IPS-15b (cell line): ENCODE data around the gene VSIR.

ENCODE experiments used
- H3K27me3 ChIP-seq: one replicate; pipeline ENCODE4 v1.6.1; 2013; ENCODE audit warnings: low read length; ENCODE audit not compliant: control insufficient read depth, insufficient read depth
- H3K36me3 ChIP-seq: one replicate; pipeline ENCODE4 v1.6.1; 2013; ENCODE audit warnings: low read length; ENCODE audit not compliant: control insufficient read depth, insufficient read depth
- H3K4me1 ChIP-seq: one replicate; pipeline ENCODE4 v1.6.1; 2013; ENCODE audit warnings: mild to moderate bottlenecking, low read length; ENCODE audit not compliant: control insufficient read depth, insufficient read depth
- H3K4me3 ChIP-seq: one replicate; pipeline ENCODE4 v1.5.1; 2013; ENCODE audit warnings: low read depth, low read length
- H3K9ac ChIP-seq: one replicate; pipeline ENCODE4 v1.6.1; 2013; ENCODE audit warnings: low read depth, mild to moderate bottlenecking, low read length
- H3K9me3 ChIP-seq: one replicate; pipeline ENCODE4 v1.6.1; 2013; ENCODE audit warnings: mild to moderate bottlenecking, low read length; ENCODE audit not compliant: control insufficient read depth, insufficient read depth

Gene VSIR

DNA sequence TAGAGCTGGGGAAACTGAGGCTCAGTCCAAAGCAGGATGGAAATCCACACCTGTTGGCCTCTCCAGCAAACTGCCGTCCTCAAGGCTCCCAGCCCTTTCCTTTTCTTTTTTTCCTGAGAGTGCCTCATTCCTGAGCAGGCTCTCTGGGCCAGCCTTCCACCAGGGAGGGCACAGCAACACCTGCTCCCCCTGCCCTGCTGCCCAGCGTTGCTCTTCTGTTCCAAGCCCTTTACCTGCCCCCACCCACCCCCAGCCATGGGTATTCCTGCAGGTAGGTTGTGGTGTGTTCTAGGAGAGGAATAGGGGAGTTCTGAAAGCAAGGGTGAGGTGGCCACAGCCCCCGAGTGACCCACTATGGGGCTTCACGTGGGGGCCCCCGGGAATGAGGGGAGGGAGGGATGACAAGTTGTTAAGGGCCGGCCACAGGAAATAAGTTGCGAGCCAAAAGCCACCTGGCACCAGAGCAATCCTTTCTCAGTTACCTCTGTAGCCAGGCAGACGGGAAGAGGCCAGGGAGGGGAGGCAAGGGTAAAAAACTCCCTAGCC, 19.3 kb downstream of the VSIR start:
- no peak overlapping the region for H3K9ac ChIP-seq
- no peaks in the 10 kb centered on the region for H3K27me3 ChIP-seq
- no peaks in the 10 kb centered on the region for H3K36me3 ChIP-seq
- no peaks in the 10 kb centered on the region for H3K9me3 ChIP-seq
- no peak overlapping the region for H3K4me3 ChIP-seq
- no peaks in the 10 kb centered on the region for H3K4me1 ChIP-seq

GRCh38 chr10:71753091-71753959, 20.0 kb downstream of the VSIR start:
- H3K9me3 ChIP-seq: no peaks in the 10 kb centered on the region
- H3K36me3 ChIP-seq: no peaks in the 10 kb centered on the region
- no peak overlapping the region for H3K4me3 ChIP-seq
- H3K9ac ChIP-seq: no peak overlapping the region
- H3K4me1 ChIP-seq: no peaks in the 10 kb centered on the region
- H3K27me3 ChIP-seq: no peaks in the 10 kb centered on the region

DNA sequence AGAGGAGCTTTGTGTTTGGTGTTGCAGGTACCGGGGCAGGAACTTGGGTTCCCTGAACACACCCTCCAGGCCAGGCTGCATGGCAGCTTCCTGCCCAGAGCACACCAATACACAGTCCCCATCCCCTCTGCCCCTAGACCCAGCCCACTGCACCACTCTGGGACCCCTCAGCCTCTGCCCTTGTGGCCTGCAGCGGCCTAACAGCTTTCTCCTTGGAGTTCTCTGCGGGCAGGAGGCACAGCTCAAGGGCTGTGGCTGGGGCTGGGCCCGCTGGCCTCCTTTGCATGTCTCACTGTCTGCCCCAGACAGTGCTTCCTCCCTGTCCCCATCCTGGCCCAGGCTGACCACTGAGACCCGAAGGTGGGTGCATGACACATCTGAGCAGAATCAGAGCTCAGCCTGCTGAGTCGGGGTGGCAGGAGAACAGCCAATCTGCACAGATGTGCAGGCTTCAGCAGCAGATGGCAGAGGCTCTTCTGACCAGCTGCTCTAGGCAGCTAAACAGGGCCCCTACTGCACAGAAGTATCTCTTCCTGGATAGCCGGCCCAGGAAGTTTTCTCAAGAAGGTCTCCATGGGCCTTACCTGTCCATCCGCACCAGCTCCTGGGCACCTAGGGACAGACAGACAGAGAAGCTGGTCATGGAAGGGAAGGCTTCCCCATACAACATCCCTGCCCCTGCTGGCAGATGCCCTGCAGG, 20.8 kb downstream of the VSIR start:
- H3K9me3 ChIP-seq: no peaks in the 10 kb centered on the region
- H3K9ac ChIP-seq: no peak overlapping the region
- H3K27me3 ChIP-seq: no peaks in the 10 kb centered on the region
- H3K36me3 ChIP-seq: no peaks in the 10 kb centered on the region
- H3K4me3 ChIP-seq: no peak overlapping the region
- H3K4me1 ChIP-seq: no peaks in the 10 kb centered on the region

DNA sequence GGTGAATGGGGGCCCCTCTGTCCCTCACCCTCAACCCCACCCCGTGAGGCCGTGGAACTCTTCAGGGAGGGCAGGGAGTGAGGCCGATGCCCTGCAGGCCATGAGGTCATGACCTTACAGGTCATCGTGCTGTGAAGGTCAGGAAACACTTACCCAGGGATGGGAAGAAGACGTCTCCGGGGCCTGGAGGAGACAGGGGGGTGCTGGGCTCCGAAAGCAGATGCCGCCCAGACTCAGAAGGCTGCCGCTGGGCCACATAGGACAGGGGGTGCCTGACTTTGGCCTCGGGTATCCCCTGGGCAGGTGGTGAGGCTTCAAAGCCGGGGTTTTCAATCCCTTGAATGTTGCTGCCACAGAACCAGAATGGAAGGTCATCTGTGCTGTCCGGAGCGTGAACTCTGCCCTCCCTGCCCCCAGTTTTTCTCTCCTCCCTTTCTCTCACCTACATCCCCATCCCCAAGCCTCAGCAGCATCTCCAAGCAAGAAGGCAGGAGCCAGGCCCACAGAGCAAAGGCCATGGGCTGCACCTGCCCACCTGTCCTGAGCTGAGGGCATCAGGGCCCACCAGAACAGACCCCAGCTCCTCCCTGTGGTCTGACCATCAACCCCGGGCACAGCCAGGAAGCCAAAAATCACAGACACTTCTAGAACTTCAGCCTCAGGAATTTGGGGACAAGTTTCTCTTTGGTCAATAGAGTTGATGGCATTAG, 21.6 kb downstream of the VSIR start:
- no peaks in the 10 kb centered on the region for H3K9me3 ChIP-seq
- H3K4me3 ChIP-seq: no peak overlapping the region
- H3K9ac ChIP-seq: no peak overlapping the region
- no peaks in the 10 kb centered on the region for H3K4me1 ChIP-seq
- H3K27me3 ChIP-seq: no peaks in the 10 kb centered on the region
- H3K36me3 ChIP-seq: no peaks in the 10 kb centered on the region

- no peaks in the 10 kb centered on the region for H3K27me3 ChIP-seq
- no peaks in the 10 kb centered on the region for H3K9me3 ChIP-seq
- no peaks in the 10 kb centered on the region for H3K4me1 ChIP-seq
- H3K36me3 ChIP-seq: no peaks in the 10 kb centered on the region
- H3K9ac ChIP-seq: no peak overlapping the region
- no peak overlapping the region for H3K4me3 ChIP-seq
Measured at GRCh38 chr10:71750986-71751385, 22.3 kb downstream of the VSIR start.

- Histone ChIP-seq H3K9me3 (no peaks in the 10 kb centered on the region), H3K36me3 (no peaks in the 10 kb centered on the region), H3K9ac (no peak overlapping the region), H3K4me1 (no peaks in the 10 kb centered on the region), H3K4me3 (no peak overlapping the region), H3K27me3 (no peaks in the 10 kb centered on the region)
Measured at GRCh38 chr10:71750124-71750841, 23.0 kb downstream of the VSIR start.

DNA sequence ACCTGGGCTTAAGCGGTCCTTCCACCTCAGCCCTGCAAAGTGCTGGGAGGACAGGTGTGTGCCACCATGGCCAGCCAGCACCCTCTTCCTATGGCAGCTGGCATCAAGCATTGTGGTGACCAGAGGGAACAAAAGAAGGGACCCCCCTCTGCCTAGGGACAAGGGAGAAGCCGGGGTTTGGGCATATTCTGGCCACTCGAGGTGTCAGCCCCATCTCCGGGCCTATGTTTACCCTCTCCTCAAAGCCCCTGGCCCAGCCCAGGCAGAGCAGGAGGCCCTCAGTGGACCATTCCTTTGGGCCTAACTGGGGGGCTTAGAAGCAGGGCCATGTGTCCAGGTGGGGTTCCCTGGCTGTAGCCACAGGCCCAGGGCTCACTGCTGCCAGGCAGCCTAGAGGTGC, 23.9 kb downstream of the VSIR start:
- H3K4me3 ChIP-seq: no peak overlapping the region
- H3K36me3 ChIP-seq: no peaks in the 10 kb centered on the region
- H3K9ac ChIP-seq: no peak overlapping the region
- H3K9me3 ChIP-seq: no peaks in the 10 kb centered on the region
- H3K27me3 ChIP-seq: no peaks in the 10 kb centered on the region
- H3K4me1 ChIP-seq: no peaks in the 10 kb centered on the region

DNA sequence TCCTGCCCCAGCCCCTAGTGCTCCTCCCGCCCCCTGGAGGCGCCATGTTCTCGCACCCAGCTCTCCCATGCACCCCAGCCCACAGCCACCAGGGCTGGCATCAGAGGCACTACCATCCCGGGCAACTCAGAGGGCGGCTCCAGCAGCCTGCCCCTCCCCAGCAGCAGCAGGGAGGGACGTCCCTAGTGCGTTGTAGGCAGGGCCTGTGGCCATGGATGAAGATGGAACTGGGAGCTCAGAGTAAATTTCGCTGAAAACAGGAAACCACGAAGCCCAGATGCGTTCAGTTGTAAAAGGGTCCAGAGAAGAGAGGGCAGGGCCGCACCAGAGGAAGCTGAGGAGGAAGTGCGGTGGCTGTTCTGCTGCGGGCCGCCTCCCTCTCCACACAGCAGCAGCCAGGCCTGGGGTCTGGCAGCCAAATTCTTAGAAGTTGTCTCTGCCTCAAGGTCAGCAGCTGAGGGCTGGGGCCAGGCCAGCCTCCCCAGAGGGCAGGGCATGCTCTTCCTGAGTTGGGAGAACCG, 24.6 kb downstream of the VSIR start:
- H3K27me3 ChIP-seq: no peaks in the 10 kb centered on the region
- H3K9ac ChIP-seq: no peak overlapping the region
- H3K36me3 ChIP-seq: no peaks in the 10 kb centered on the region
- no peaks in the 10 kb centered on the region for H3K9me3 ChIP-seq
- H3K4me3 ChIP-seq: no peak overlapping the region
- H3K4me1 ChIP-seq: no peaks in the 10 kb centered on the region

- Histone ChIP-seq H3K9ac (peak overlapping the region; percentile 47), H3K36me3 (no peaks in the 10 kb centered on the region), H3K27me3 (no peaks in the 10 kb centered on the region), H3K4me1 (no peaks in the 10 kb centered on the region), H3K4me3 (no peak overlapping the region), H3K9me3 (no peaks in the 10 kb centered on the region)
Measured at GRCh38 chr10:71747551-71748523, 25.5 kb downstream of the VSIR start.

DNA sequence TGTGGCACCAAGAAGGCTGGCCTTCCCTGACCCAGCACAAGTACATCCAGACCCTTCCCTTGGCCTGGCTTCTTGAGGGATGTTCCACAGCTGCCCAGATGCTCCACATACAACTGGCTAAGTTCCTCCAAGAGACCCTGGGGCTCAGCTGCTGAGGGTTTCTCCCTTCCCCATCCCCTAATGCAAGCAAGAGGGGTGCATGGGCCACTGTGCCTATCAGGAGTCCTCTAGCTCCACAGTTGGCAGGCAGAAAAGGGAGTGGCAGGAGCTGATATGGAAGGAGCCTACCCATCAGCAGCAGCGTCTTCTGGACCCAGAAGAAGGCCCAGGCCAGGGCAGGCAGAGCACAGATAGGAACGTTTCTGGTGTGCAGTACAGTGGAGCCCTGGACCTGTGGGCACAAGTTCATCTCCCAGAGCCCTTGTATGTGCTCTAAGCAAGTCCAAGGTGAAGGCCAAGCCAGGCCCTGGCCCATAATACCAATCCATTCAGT, 26.2 kb downstream of the VSIR start:
- no peaks in the 10 kb centered on the region for H3K4me1 ChIP-seq
- no peaks in the 10 kb centered on the region for H3K9me3 ChIP-seq
- H3K9ac ChIP-seq: no peak overlapping the region
- H3K4me3 ChIP-seq: no peak overlapping the region
- no peaks in the 10 kb centered on the region for H3K36me3 ChIP-seq
- no peaks in the 10 kb centered on the region for H3K27me3 ChIP-seq
